Endometrium (tissue), 2 donors: ENCODE measurements around the gene PIP5K1B.

Experiments used
- FAIRE-seq: peaks from 2 replicates; lab custom pipeline; 2012; peaks lifted over from hg19 to GRCh38; lab: Jason Lieb, UNC
- donor health status: control.
- donor health status: control.

Gene PIP5K1B

GRCh38 chr9:68861436-68861835, 156.4 kb downstream of the PIP5K1B start:
- no peak for FAIRE-seq

- FAIRE-seq, result no peak
Measured at GRCh38 chr9:68867066-68867465, 162.0 kb downstream of the PIP5K1B start.

DNA sequence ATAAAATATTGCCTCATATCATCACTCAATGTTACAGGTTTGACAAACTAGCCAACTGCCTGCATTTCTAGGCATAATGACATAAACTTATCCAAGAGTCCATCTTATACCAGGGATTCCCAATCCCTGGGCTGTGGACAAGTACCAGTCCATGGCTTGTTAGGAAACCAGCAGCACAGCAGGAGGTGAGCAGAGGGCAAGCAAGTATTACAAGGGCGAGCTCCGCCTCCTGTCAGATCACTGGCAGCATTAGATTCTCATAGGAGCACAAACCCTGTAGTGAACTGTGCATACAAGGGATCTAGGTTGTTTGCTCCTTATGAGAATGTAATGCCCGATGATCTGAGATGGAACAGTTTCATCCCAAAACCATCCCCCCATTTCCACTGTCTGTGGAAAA, 164.0 kb downstream of the PIP5K1B start:
- no peak for FAIRE-seq

DNA sequence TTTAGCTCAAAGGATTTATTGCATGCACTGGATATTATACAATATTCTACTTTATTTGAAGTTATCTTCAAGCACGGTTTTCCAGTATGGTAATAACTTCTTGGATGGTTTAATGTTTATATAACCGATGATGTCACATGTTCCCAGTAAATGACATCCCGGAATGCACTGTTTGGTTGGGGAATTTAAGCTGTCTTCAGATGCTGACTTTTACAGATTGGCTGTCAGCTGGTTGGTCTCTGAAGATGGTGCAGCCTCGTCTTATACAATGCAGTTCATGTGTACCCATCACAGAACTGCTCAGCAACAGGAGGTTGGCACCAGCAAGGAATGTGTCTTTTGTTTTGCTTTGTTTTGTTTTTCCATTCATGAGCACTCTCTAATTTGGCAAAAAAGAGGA, 165.0 kb downstream of the PIP5K1B start:
- no peak for FAIRE-seq

GRCh38 chr9:68871236-68871635, 166.2 kb downstream of the PIP5K1B start:
- FAIRE-seq, result no peak

GRCh38 chr9:68872026-68872501, 167.0 kb downstream of the PIP5K1B start:
- FAIRE-seq, result no peak

GRCh38 chr9:68873179-68873578, 168.1 kb downstream of the PIP5K1B start:
- FAIRE-seq, result no peak

DNA sequence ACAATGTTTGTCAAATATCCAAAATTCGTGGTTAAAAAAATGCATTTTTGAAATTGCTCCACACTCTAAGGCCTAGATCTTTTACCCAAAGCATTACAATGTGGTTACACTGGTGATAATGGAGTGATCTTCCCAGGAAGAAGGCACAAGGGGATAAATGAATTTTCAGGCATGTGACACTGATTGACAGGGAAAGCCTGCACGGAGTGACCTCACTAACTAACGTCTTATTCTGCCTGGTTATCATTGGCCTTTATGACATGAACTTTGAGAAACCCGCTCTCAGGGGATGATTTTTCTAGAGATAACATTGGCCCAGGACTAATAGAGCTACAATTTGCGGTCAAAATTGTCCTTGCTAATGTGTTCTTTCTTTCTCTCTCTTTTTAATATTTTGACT, 171.2 kb downstream of the PIP5K1B start:
- FAIRE-seq, result no peak

DNA sequence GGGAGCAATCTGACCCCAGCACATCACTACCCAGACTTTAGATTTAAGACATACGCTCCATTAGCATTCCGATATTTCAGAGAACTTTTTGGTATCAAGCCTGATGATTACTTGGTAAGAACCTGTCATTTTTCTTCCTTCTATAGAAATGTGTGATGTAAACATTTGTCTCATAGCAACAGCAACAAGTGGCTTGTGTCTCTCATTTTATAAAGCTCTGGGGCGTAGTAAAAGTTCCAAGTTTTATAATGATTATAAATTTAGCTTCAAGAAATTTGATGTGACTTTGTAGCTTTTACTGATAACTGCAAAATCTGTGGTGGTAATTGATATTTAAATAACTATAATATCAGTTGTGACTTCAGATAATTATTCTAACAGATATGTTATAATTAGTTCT, 171.6 kb downstream of the PIP5K1B start:
- FAIRE-seq, result no peak

DNA sequence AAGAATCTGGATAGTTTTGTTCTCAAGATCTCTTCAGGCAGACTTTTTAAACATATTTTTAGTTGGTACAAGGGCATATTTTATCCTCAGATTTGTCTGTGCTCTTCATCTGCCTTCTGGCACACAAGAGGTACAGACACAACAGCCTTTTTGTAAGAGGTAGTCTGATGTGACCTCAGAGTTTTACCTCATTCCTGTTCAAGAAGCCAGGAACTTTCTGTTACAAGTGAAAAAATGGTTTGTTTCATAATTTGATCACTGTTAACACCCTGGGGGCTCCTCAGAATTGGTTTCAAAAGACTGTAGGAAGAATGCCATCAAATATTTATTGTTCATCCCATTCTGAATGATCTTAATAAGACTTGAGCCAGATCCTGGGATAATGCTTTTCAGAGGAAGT, 172.2 kb downstream of the PIP5K1B start:
- no peak for FAIRE-seq

GRCh38 chr9:68878450-68878849, 173.4 kb downstream of the PIP5K1B start:
- FAIRE-seq, result no peak

DNA sequence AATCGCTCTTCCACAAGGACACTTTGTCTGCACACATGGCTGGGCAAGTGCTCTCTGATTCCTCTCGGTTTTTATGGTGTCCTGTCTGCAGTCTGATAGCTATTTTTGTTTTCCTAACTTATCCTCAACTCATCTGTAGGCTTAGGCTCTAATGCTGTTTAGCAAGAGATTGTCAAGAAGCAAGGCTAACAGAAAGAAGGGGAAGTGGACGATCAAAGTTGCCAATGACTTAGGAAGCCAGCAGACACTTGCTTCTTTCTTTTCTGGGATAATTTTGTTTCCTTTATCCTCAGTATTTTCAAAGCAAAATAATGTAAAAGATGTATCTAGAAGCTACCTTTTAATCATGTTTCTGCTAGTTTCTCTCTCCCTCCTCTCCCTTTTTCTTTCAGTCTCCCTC, 178.2 kb downstream of the PIP5K1B start:
- FAIRE-seq, result no peak

GRCh38 chr9:68887232-68887631, 182.2 kb downstream of the PIP5K1B start:
- FAIRE-seq, result no peak

DNA sequence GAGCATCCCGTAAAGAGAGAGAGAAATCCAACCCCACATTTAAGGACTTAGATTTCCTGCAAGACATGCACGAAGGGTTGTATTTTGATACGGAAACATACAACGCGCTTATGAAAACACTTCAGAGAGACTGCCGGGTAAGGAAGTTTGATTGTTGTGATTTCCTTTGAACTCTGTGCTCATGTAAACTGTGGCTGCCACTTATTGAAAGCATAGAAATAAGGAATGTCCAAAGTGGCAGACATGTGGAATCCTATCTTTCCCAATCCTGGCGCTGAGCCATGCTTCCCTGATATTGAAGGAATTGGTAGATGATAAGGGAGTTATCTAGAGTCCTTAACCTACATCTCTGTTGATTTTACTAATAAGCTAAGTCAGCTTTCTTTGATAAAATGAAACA, 189.5 kb downstream of the PIP5K1B start:
- no peak for FAIRE-seq

DNA sequence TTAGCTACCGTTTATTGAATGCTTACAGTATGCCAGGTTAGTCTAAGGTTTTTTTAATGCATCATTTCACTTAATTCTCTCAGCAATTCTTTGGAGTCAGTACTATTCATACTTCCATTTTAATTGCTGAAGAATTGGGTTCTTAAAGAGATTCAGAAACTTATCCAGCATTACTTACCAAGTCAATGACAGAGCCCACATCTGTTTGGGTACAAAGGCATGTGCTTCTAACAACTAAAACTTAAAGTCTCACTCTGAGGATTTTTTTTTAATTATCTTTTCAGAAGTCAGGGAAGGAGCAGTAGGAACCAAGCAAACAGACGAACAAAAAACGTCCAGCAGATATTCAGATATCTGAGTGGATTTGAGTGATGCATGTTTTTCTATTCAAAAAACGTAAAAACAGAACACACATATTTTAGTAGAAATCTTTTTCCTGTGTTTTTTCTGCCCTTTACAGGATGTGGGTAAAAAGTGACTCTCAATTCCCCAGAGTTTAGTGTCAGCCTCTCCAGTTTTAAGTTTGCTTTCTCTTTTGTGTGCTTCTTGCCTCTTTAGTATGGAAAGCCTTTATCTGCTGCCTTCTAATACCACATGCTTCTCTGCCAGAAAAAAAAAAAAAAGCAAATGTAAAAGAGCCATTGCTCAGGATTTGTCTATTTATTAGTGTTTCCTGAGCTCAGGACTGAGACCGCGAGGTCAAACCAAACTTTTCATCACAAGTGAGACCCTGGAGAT, 190.9 kb downstream of the PIP5K1B start:
- no peak for FAIRE-seq

DNA sequence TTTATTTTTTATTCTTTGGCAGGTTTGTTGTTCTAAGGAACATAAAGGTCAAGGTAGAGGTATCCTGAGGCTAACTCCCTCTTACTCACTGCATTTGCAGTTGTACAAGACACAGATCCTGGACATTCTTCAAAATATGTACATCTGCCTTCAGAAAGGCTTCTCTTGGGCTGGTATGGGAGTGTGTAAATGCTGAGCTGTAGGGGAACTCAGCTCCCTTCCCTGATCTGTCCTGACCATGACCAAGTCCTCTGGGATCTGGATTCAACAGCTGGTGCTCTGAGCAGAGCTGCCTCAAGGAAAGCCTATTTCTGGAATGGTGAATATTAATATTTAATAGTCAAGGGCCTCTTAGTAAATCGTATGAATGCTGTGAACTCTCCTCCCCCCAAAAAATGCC, 191.4 kb downstream of the PIP5K1B start:
- no peak for FAIRE-seq

- no peak for FAIRE-seq
Measured at GRCh38 chr9:68897577-68898145, 192.6 kb downstream of the PIP5K1B start.

GRCh38 chr9:68898781-68899439, 193.9 kb downstream of the PIP5K1B start:
- FAIRE-seq, result no peak

DNA sequence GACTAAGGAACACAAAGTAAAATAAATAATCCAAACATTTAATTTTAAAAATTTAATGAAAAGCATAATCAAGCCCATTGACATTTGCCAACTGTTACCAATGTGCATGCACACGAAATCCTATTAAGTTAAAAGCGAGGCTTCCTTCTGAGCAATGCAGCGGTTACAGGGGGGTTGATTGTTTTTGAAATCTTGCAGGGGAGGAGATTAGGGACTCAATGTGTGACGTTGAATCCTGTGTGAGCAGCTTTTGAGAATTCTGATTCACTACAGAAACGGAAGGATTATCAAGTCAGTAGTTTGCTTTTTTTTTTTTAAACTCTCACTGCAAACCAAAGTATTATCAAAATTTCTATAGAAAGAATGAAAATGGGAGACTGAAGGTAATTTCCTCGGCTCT, 199.4 kb downstream of the PIP5K1B start:
- FAIRE-seq, result no peak

DNA sequence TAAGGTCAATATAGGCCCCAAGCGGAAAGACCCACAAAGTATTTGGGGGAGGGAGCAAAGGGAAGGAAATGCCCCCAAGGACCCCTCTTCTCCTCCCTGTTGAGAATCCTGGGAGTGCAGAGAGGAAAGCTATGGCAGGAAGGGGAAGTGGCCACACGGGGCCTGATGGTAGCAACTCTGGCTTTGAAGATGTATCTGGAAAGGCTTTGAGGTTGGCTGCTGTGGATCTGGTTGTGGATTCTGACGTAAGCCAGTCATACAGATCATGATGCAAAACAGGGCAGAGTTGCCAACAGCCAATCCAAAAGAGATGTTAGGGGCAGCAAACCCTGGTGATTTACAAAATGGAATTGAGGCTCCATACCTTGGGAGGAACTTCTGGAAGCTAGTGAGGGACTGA, 200.1 kb downstream of the PIP5K1B start:
- no peak for FAIRE-seq

DNA sequence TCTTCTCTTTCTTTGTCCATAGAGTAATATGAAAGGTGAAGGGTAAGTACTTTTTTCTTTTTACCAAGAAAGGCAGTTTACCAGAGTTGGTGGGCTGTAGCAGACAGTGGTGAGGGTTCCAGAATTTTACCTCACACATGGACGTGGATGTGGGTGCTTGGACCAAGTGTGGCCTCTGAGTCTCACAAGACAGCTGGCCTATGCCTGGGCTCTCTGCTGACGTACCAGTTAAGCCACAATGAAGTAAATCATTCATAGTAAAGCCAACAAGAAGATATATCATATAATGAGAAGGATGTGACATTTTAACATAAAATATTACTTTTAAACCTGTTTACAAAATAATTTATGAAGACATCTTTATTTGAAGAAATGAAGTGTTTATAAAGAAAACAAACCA, 202.9 kb downstream of the PIP5K1B start:
- FAIRE-seq, result no peak

DNA sequence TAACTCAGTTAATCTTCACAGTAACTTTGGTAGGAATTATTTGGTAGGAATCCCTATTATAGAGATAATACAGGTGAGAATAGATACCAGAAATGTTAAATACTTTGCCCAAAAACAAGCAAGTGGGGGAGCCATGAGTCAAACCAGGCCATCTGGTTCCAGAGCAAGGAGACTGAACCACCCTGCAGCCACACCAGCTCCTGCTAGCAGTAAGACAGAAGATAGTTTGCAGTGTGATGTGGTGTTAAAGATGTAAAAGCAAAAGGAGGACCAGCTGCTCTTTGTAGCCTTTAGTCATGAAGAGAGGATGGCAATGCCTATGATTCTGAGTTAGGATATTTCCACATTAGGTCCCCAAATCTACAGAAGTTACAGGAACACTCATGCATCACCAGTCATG, 207.5 kb downstream of the PIP5K1B start:
- no peak for FAIRE-seq

DNA sequence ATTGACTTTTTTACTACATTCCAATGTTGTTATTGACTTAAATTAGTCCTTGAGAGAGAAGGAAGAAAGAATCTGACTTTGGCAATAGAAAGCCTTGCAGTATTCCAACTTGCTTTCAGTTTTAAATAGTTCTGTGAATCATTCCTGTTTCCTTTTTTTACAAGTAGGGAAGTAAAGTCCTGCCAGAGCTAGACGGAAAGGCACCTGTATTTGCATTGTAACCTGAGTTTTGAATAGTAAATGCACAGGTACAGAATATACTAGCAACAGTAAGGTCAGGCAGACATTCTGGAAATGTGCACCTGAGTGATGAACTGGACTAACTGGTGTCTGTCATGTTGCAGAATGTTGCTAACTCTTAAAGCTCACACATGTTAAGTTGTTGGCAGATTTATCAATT, 208.0 kb downstream of the PIP5K1B start:
- FAIRE-seq, result peak; percentile 21

GRCh38 chr9:68914751-68915150, 209.7 kb downstream of the PIP5K1B start:
- FAIRE-seq, result no peak
